Hepatocyte (in vitro differentiated cells): ENCODE results near the gene LRSAM1. TPM values are rescaled to one million over a fixed set of nuclear protein-coding genes. Genes with fewer than 3 reads are reported as not detected.

Source experiments
- DNase-seq: peaks from one replicate; pipeline ENCODE4 v3.0.0-alpha.2; 2016; ENCODE audit warnings: low spot score
- H2AFZ ChIP-seq: fragments of 200-600 bp; sonication (generic); 2 replicates; pipeline ENCODE4 v1.6.0; 2016; ENCODE audit warnings: antibody characterized with exemption, mild to moderate bottlenecking
- H3K27ac ChIP-seq: fragments of 200-600 bp; sonication (generic); 2 replicates; pipeline ENCODE4 v1.5.1; 2016; ENCODE audit warnings: mild to moderate bottlenecking
- H3K27me3 ChIP-seq: fragments of 200-600 bp; sonication (generic); 2 replicates; pipeline ENCODE4 v1.6.1; 2016
- H3K36me3 ChIP-seq: fragments of 200-600 bp; sonication (generic); replicated peaks from 2 replicates; pipeline ENCODE4 v1.5.1; 2016; ENCODE audit warnings: low read depth; ENCODE audit not compliant: insufficient read depth
- H3K4me1 ChIP-seq: fragments of 200-600 bp; sonication (generic); 2 replicates; pipeline ENCODE4 v1.5.1; 2016; ENCODE audit warnings: mild to moderate bottlenecking, moderate library complexity; ENCODE audit not compliant: insufficient read depth
- H3K4me2 ChIP-seq: fragments of 200-600 bp; sonication (generic); 2 replicates; pipeline ENCODE4 v1.6.0; 2016
- H3K4me3 ChIP-seq: fragments of 200-600 bp; sonication (generic); 2 replicates; pipeline ENCODE4 v1.5.1; 2016; ENCODE audit warnings: mild to moderate bottlenecking
- H3K79me2 ChIP-seq: fragments of 200-600 bp; sonication (generic); 2 replicates; pipeline ENCODE4 v1.6.0; 2017; ENCODE audit warnings: mild to moderate bottlenecking
- H3K9me2 ChIP-seq: fragments of 200-600 bp; sonication (generic); replicated peaks from 2 replicates; pipeline ENCODE4 v1.6.0; 2017; ENCODE audit warnings: mild to moderate bottlenecking; ENCODE audit not compliant: insufficient read depth
- H3K9me3 ChIP-seq: fragments of 200-600 bp; sonication (generic); 2 replicates; pipeline ENCODE4 v1.5.1; 2016; ENCODE audit warnings: low read depth, mild to moderate bottlenecking
- H4K20me1 ChIP-seq: fragments of 200-600 bp; sonication (generic); 2 replicates; pipeline ENCODE4 v1.6.0; 2016; ENCODE audit warnings: mild to moderate bottlenecking; ENCODE audit not compliant: insufficient read depth, poor library complexity, severe bottlenecking
- EZH2 ChIP-seq: fragments of 200-600 bp; sonication (generic); IDR thresholded peaks from 2 replicates; pipeline ENCODE4 v1.6.1; 2016; ENCODE audit warnings: antibody characterized with exemption, mild to moderate bottlenecking, borderline replicate concordance
- EZH2phosphoT487 ChIP-seq: fragments of 200-600 bp; sonication (generic); IDR thresholded peaks from one replicate; pipeline ENCODE4 v1.6.1; 2018; ENCODE audit warnings: antibody characterized with exemption, mild to moderate bottlenecking, low read depth, moderate library complexity; ENCODE audit not compliant: unreplicated experiment, severe bottlenecking
- WGBS: methylation state at CpG from one replicate; pipeline ENCODE4 v1.1.6; 2016; ENCODE audit warnings: low lambda C conversion rate; ENCODE audit errors: missing lambda C conversion rate; 5-methylcytosine and 5-hydroxymethylcytosine counted together
- polyA plus RNA-seq: library from polyadenylated mRNA; unstranded; fragments of >200 nt; fragmentation: Nextera tagmentation; extraction: Ambion mirVana; gene quantifications from 2 replicates; pipeline ENCODE4 v1.2.1, GENCODE V29; 2016
- total RNA-seq: library from RNA; depleted of rRNA; stranded (reverse); fragments of >200 nt; gene quantifications from 2 replicates; pipeline ENCODE4 v1.2.3, GENCODE V29; 2014
- TF ChIP-seq, protein P1 (sequence below): fragments of 200-600 bp; sonication (generic); IDR thresholded peaks from 2 replicates; pipeline ENCODE4 v1.5.1; 2016; ENCODE audit warnings: antibody characterized with exemption, mild to moderate bottlenecking; ENCODE audit not compliant: poor library complexity

The LRSAM1 gene
- total and polyA plus RNA-seq, 2 experiments from 2014 or later: 10.7 to 19.4 TPM

GRCh38 chr9:127455324-127455992 is 4.1 kb downstream of the LRSAM1 start:
- H2AFZ ChIP-seq: no peak overlapping the region
- H3K4me2 ChIP-seq: no peak overlapping the region
- no peak overlapping the region for H3K27ac ChIP-seq
- no peaks in the 10 kb centered on the region for H3K9me3 ChIP-seq
- no peaks in the 10 kb centered on the region for H3K36me3 ChIP-seq
- no peak for TF ChIP-seq EZH2
- TF ChIP-seq, protein P1, sequence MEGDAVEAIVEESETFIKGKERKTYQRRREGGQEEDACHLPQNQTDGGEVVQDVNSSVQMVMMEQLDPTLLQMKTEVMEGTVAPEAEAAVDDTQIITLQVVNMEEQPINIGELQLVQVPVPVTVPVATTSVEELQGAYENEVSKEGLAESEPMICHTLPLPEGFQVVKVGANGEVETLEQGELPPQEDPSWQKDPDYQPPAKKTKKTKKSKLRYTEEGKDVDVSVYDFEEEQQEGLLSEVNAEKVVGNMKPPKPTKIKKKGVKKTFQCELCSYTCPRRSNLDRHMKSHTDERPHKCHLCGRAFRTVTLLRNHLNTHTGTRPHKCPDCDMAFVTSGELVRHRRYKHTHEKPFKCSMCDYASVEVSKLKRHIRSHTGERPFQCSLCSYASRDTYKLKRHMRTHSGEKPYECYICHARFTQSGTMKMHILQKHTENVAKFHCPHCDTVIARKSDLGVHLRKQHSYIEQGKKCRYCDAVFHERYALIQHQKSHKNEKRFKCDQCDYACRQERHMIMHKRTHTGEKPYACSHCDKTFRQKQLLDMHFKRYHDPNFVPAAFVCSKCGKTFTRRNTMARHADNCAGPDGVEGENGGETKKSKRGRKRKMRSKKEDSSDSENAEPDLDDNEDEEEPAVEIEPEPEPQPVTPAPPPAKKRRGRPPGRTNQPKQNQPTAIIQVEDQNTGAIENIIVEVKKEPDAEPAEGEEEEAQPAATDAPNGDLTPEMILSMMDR: peak; percentile 12
- WGBS: 85% methylated on average over 6 of the region's 6 CpGs
- DNase-seq: no peak
- H4K20me1 ChIP-seq: peaks cover 4% of the 10 kb centered on the region
- no peaks in the 10 kb centered on the region for H3K27me3 ChIP-seq
- no peaks in the 10 kb centered on the region for H3K9me2 ChIP-seq
- peaks cover 11% of the 10 kb centered on the region for H3K4me1 ChIP-seq
- peaks cover 9% of the 10 kb centered on the region for H3K79me2 ChIP-seq
- H3K4me3 ChIP-seq: no peak overlapping the region

DNA sequence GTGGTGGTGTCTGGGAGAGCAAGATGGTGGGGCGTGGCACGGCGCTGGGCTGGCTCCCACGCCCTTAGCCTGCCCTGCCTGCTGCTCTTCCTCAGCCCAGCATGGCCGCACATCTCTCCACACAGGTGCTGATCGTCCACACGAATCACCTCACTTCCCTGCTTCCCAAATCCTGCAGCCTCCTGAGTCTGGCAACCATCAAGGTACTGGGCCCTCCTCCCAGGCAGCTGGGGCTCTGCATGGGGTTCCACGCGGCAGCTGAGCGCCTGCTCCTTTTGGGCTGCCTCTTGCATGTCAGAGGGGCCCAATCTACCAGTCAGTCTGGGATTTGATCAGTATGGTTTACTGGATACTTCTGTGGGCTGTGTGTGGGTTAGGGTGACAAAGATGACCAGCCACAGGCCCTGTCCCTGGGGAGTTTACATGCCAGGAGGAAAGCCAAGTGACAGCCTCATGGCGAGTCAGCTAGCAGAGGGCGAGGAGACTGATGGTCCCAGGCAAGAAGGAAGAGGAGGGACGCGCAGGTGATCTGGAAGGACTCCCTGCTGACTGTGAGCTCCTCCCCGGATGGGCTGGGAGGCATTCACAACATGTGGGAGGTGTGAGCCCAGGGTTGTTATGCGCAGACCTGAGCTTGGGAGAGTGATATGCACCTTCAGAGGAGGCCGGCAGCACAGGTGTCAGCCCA is 6.0 kb downstream of the LRSAM1 start:
- DNase-seq: no peak
- Histone ChIP-seq H3K4me1 (peaks cover 6% of the 10 kb centered on the region), H3K4me3 (no peak overlapping the region), H3K79me2 (peaks cover 2% of the 10 kb centered on the region), H3K9me2 (no peaks in the 10 kb centered on the region), H4K20me1 (no peaks in the 10 kb centered on the region), H3K9me3 (no peaks in the 10 kb centered on the region), H3K36me3 (no peaks in the 10 kb centered on the region), H3K4me2 (no peak overlapping the region), H2AFZ (no peak overlapping the region), H3K27ac (no peak overlapping the region), H3K27me3 (no peaks in the 10 kb centered on the region)
- TF ChIP-seq EZH2: no peak
- TF ChIP-seq EZH2phosphoT487: no peak
- TF ChIP-seq, protein P1: no peak
- 94% methylated on average over 16 of the region's 17 CpGs for WGBS

GRCh38 chr9:127458921-127459320 is 7.6 kb downstream of the LRSAM1 start:
- no peaks in the 10 kb centered on the region for H3K79me2 ChIP-seq
- no peak overlapping the region for H2AFZ ChIP-seq
- no peaks in the 10 kb centered on the region for H3K9me2 ChIP-seq
- no peaks in the 10 kb centered on the region for H3K27me3 ChIP-seq
- WGBS: 96% methylated on average over 9 of the region's 9 CpGs
- no peak overlapping the region for H3K4me3 ChIP-seq
- no peaks in the 10 kb centered on the region for H3K36me3 ChIP-seq
- DNase-seq: no peak
- H4K20me1 ChIP-seq: no peaks in the 10 kb centered on the region
- TF ChIP-seq EZH2phosphoT487 (no peak), EZH2 (no peak)
- TF ChIP-seq, protein P1: no peak
- H3K4me2 ChIP-seq: no peak overlapping the region
- no peaks in the 10 kb centered on the region for H3K4me1 ChIP-seq
- no peaks in the 10 kb centered on the region for H3K9me3 ChIP-seq
- no peak overlapping the region for H3K27ac ChIP-seq
